Measurements from ENCODE around the gene MRPL27.

MRPL27 gene

DNA sequence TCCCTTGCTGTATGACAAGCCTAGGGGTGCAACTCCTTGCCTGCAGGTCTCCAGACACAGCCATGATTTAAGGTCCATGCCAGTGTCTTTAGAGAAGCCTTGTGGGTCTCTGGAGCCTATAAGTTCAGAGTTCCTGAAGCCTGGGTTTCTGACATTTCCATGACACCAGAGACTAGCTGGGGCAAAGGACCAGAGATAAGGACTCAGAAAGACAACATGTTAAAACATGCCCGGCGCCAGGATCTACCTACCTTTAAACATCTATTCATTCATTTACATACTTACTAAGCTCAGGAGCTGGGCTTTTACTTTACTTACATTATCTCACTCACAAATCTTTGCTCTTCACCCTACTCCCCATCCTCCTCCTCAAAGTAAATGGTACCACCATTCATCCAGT, 1.5 kb downstream of the MRPL27 start:
- TF ChIP-seq, protein P1, sequence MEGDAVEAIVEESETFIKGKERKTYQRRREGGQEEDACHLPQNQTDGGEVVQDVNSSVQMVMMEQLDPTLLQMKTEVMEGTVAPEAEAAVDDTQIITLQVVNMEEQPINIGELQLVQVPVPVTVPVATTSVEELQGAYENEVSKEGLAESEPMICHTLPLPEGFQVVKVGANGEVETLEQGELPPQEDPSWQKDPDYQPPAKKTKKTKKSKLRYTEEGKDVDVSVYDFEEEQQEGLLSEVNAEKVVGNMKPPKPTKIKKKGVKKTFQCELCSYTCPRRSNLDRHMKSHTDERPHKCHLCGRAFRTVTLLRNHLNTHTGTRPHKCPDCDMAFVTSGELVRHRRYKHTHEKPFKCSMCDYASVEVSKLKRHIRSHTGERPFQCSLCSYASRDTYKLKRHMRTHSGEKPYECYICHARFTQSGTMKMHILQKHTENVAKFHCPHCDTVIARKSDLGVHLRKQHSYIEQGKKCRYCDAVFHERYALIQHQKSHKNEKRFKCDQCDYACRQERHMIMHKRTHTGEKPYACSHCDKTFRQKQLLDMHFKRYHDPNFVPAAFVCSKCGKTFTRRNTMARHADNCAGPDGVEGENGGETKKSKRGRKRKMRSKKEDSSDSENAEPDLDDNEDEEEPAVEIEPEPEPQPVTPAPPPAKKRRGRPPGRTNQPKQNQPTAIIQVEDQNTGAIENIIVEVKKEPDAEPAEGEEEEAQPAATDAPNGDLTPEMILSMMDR (IDR thresholded peaks at IDR 0.05; ENCODE audit: poor library complexity, severe bottlenecking), result no peak
- H3K4me1 ChIP-seq (ENCODE audit: insufficient read depth, poor library complexity, severe bottlenecking), result peaks cover 13% of the 10 kb centered on the region
- H3K27me3 ChIP-seq (ENCODE audit: insufficient read depth, poor library complexity, severe bottlenecking), result no peaks in the 10 kb centered on the region
- H3K4me3 ChIP-seq (ENCODE audit: severe bottlenecking), result no peak overlapping the region
- no peaks in the 10 kb centered on the region for H3K9me3 ChIP-seq (ENCODE audit: severe bottlenecking)
- peak overlapping the region; percentile 75 for H3K27ac ChIP-seq (ENCODE audit: poor library complexity, severe bottlenecking)
- DNase-seq (ENCODE audit: low spot score) (no peak), ATAC-seq (ENCODE audit: low read depth) (no peak)
- peaks cover 67% of the 10 kb centered on the region for H3K36me3 ChIP-seq (ENCODE audit: low read depth)

DNA sequence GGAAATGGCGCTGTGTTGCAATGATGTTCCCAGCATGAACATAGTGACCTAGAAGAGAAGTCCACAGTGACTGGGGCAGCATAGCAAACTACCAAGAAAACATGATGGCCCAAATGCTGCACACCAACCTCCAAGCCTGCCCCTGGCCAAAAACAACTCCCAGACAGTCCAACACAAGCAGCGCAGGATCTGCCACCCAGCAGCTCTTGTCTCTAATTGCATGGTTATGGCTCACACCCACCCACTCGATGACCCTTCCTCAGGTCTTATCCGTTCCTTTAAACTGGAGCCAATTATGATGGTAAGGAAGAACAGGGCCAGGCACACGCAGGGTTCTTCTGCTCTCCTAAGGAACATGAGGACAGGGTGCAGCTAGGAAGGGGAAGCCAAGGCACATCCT, 2.9 kb downstream of the MRPL27 start:
- H3K36me3 ChIP-seq (ENCODE audit: low read depth), result peaks cover 54% of the 10 kb centered on the region
- H3K27ac ChIP-seq (ENCODE audit: poor library complexity, severe bottlenecking), result no peak overlapping the region
- H3K9me3 ChIP-seq (ENCODE audit: severe bottlenecking), result no peaks in the 10 kb centered on the region
- H3K27me3 ChIP-seq (ENCODE audit: insufficient read depth, poor library complexity, severe bottlenecking), result no peaks in the 10 kb centered on the region
- H3K4me3 ChIP-seq (ENCODE audit: severe bottlenecking), result no peak overlapping the region
- DNase-seq (ENCODE audit: low spot score) (no peak), ATAC-seq (ENCODE audit: low read depth) (no peak)
- TF ChIP-seq, protein P1 (IDR thresholded peaks at IDR 0.05; ENCODE audit: poor library complexity, severe bottlenecking), result no peak
- H3K4me1 ChIP-seq (ENCODE audit: insufficient read depth, poor library complexity, severe bottlenecking), result peaks cover 13% of the 10 kb centered on the region

GRCh38 chr17:50367401-50367800, 5.6 kb downstream of the MRPL27 start:
- TF ChIP-seq, protein P1 (IDR thresholded peaks at IDR 0.05; ENCODE audit: poor library complexity, severe bottlenecking), result no peak
- DNase-seq (ENCODE audit: low spot score) (no peak), ATAC-seq (ENCODE audit: low read depth) (no peak)
- Histone ChIP-seq H3K4me3 (ENCODE audit: severe bottlenecking) (no peak overlapping the region), H3K27ac (ENCODE audit: poor library complexity, severe bottlenecking) (no peak overlapping the region), H3K36me3 (ENCODE audit: low read depth) (peaks cover 47% of the 10 kb centered on the region), H3K27me3 (ENCODE audit: insufficient read depth, poor library complexity, severe bottlenecking) (no peaks in the 10 kb centered on the region), H3K9me3 (ENCODE audit: severe bottlenecking) (no peaks in the 10 kb centered on the region), H3K4me1 (ENCODE audit: insufficient read depth, poor library complexity, severe bottlenecking) (peaks cover 9% of the 10 kb centered on the region)

GRCh38 chr17:50365649-50366393, 7.2 kb downstream of the MRPL27 start:
- H3K4me1 ChIP-seq (ENCODE audit: insufficient read depth, poor library complexity, severe bottlenecking), result no peaks in the 10 kb centered on the region
- no peak overlapping the region for H3K4me3 ChIP-seq (ENCODE audit: severe bottlenecking)
- H3K9me3 ChIP-seq (ENCODE audit: severe bottlenecking), result no peaks in the 10 kb centered on the region
- no peaks in the 10 kb centered on the region for H3K27me3 ChIP-seq (ENCODE audit: insufficient read depth, poor library complexity, severe bottlenecking)
- H3K36me3 ChIP-seq (ENCODE audit: low read depth), result peaks cover 40% of the 10 kb centered on the region
- TF ChIP-seq, protein P1 (IDR thresholded peaks at IDR 0.05; ENCODE audit: poor library complexity, severe bottlenecking), result no peak
- H3K27ac ChIP-seq (ENCODE audit: poor library complexity, severe bottlenecking), result no peak overlapping the region
- no peak for DNase-seq (ENCODE audit: low spot score)
- ATAC-seq (ENCODE audit: low read depth), result no peak

DNA sequence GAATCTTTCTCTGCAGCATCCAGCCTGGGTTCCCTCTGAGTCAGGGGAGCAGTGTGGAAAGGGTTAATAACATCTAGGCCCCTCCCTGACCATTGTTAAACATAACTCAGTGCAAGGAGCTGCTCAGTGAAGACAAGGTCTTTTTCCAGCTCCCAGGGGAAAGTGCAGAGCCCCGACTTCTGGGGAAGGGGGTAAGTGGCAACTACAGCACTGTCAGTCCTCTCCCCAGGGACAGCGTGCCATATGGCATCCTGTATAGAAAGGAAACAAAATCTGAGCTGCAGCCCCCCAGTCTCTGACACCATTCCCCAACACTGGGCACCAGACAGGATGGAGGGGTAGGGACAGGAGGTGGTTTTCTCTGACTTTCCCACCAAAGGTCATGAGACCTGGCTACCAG, 7.8 kb downstream of the MRPL27 start:
- Histone ChIP-seq H3K36me3 (ENCODE audit: low read depth) (peaks cover 34% of the 10 kb centered on the region), H3K9me3 (ENCODE audit: severe bottlenecking) (no peaks in the 10 kb centered on the region), H3K27ac (ENCODE audit: poor library complexity, severe bottlenecking) (no peak overlapping the region), H3K27me3 (ENCODE audit: insufficient read depth, poor library complexity, severe bottlenecking) (no peaks in the 10 kb centered on the region), H3K4me1 (ENCODE audit: insufficient read depth, poor library complexity, severe bottlenecking) (no peaks in the 10 kb centered on the region), H3K4me3 (ENCODE audit: severe bottlenecking) (no peak overlapping the region)
- TF ChIP-seq, protein P1 (IDR thresholded peaks at IDR 0.05; ENCODE audit: poor library complexity, severe bottlenecking), result no peak
- ATAC-seq (ENCODE audit: low read depth) (no peak), DNase-seq (ENCODE audit: low spot score) (no peak)

All from RWPE2 (cell line).